Measurements from ENCODE around the gene PSMB3. TPM values are rescaled to one million over a fixed set of nuclear protein-coding genes. Genes with fewer than 3 reads are reported as not detected.

Gene PSMB3
- total RNA-seq, 1 donor from 2014 or later, result 128 TPM

DNA sequence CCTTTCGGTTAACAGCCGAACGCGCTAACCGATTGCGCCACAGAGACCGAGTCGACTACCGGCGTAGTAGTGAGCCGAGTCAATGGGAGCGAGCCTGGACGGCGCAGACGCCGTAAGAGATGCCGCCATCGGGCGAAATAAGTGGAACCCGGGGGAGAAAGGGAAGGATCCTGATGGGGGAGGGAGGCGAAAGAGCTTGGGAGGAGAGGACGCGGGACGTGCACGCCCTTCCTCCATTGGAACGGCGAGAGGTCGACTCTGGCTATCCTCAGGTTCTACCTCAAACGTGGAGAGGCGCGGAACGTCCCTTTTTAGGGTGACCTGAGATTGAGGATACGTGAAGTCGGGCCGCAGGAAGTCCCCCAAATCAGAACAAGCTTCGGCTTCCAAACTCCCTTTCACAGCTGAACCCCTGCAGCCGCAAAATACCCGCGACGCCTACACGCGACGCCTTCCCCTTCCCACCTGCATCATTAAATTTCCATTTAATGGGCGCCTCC lies 683 bp upstream of the PSMB3 start:
- H3K9me3 ChIP-seq, result no peaks in the 10 kb centered on the region
- peaks cover 7% of the 10 kb centered on the region for H3K27me3 ChIP-seq (ENCODE audit: low read depth)
- peak; percentile 62 to 72 for ATAC-seq
- intact Hi-C loops (cut with DNase I), result no loop called here
- DNase-seq, result peak; percentile 86
- peaks cover 30% of the 10 kb centered on the region for H3K36me3 ChIP-seq
- H3K4me1 ChIP-seq, result peaks cover 57% of the 10 kb centered on the region
- peak overlapping the region; percentile 95 for H3K4me3 ChIP-seq
- peak overlapping the region; percentile 89 for H3K27ac ChIP-seq
- TF ChIP-seq, protein P1, sequence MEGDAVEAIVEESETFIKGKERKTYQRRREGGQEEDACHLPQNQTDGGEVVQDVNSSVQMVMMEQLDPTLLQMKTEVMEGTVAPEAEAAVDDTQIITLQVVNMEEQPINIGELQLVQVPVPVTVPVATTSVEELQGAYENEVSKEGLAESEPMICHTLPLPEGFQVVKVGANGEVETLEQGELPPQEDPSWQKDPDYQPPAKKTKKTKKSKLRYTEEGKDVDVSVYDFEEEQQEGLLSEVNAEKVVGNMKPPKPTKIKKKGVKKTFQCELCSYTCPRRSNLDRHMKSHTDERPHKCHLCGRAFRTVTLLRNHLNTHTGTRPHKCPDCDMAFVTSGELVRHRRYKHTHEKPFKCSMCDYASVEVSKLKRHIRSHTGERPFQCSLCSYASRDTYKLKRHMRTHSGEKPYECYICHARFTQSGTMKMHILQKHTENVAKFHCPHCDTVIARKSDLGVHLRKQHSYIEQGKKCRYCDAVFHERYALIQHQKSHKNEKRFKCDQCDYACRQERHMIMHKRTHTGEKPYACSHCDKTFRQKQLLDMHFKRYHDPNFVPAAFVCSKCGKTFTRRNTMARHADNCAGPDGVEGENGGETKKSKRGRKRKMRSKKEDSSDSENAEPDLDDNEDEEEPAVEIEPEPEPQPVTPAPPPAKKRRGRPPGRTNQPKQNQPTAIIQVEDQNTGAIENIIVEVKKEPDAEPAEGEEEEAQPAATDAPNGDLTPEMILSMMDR (IDR thresholded peaks at IDR 0.05), result no peak

DNA sequence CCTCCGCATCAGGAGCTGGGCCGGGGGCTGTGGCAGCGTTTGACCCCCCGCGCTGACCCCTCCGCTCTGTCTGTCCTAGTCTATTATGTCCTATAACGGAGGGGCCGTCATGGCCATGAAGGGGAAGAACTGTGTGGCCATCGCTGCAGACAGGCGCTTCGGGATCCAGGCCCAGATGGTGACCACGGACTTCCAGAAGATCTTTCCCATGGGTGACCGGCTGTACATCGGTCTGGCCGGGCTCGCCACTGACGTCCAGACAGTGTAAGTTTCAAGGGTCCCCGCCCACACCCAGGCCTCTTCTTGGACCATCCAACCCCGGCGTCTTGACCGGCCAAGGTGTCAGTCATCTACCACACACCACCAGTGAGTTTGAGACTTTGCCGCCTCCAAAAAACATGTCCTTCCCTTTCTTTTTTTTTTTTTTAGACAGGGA lies 548 bp downstream of the PSMB3 start:
- intact Hi-C loops (cut with DNase I), result no loop called here
- no peaks in the 10 kb centered on the region for H3K27me3 ChIP-seq (ENCODE audit: low read depth)
- H3K36me3 ChIP-seq, result peaks cover 42% of the 10 kb centered on the region
- H3K4me3 ChIP-seq, result peak overlapping the region; percentile 95
- no peaks in the 10 kb centered on the region for H3K9me3 ChIP-seq
- peaks cover 49% of the 10 kb centered on the region for H3K4me1 ChIP-seq
- ATAC-seq, result no peak
- TF ChIP-seq, protein P1 (IDR thresholded peaks at IDR 0.05), result no peak
- DNase-seq, result no peak
- peak overlapping the region; percentile 89 for H3K27ac ChIP-seq

DNA sequence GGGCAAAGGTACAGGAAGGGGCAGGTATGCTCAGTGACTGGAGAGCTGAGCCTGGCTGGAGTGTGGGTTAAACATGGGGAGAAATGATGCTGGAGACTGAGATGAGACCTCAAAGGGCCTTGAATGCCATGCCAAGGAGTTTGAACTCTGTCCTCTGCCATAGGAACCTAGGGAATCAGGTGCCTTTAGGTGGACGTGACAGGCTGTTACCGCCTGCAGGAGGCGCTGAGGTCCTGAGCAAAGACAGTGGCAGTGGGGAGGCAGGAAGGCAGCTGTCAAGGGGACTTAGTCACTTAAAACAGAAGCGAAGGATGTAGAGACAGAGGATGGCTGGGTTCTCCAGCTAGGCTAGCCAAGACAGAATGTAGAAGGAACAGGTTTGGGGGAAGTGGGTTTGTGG lies 9.1 kb downstream of the PSMB3 start:
- Histone ChIP-seq H3K9me3 (no peaks in the 10 kb centered on the region), H3K36me3 (peaks cover 100% of the 10 kb centered on the region), H3K4me1 (no peaks in the 10 kb centered on the region), H3K27ac (no peak overlapping the region), H3K4me3 (no peak overlapping the region), H3K27me3 (ENCODE audit: low read depth) (no peaks in the 10 kb centered on the region)
- ATAC-seq (no peak), DNase-seq (no peak)
- TF ChIP-seq, protein P1 (IDR thresholded peaks at IDR 0.05), result peak; percentile 26
- intact Hi-C loops (cut with DNase I), result no loop called here

DNA sequence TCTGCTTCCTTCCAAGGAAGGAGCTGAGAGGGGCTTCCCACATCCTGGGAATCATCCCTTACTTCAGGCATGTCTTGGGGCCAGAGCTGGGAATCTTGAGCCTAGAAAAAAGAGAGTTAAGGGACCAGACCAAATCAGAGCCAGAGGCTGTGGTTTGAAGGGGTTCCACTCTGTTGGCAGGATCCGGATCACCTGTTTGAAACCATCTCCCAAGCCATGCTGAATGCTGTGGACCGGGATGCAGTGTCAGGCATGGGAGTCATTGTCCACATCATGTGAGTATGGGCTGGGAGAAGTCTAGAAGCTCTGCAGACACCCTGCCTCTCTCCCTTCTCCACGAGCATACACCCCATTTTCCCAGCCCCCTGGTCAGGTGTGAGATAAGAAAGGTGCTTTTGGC lies 9.7 kb downstream of the PSMB3 start:
- TF ChIP-seq, protein P1 (IDR thresholded peaks at IDR 0.05), result no peak
- H3K4me3 ChIP-seq, result no peak overlapping the region
- ATAC-seq, result no peak

DNA sequence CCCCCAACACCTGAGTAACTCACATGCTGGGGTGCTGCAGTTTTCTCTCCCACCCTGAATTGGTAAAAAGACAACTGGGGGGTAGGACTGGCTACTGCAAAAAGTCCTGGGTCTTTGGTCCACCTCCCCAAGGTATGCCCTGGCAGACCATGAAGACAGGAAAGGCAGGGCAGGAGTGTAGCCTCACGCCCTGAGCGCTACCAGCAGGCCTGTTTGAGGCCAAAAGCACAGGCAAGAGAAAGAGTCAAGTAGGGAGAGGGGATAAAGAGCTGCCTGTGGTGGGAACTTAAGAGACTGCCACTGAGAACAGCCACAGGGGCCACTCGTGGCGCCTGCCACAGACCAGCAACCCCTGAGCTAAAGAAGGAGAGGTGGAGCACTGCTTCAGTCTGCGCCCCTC lies 13.8 kb downstream of the PSMB3 start:
- H3K36me3 ChIP-seq, result peaks cover 99% of the 10 kb centered on the region
- H3K4me3 ChIP-seq, result no peak overlapping the region
- no peaks in the 10 kb centered on the region for H3K4me1 ChIP-seq
- intact Hi-C loops (cut with DNase I), result no loop called here
- no peaks in the 10 kb centered on the region for H3K9me3 ChIP-seq
- no peaks in the 10 kb centered on the region for H3K27me3 ChIP-seq (ENCODE audit: low read depth)
- H3K27ac ChIP-seq, result no peak overlapping the region
- no peak for ATAC-seq
- no peak for DNase-seq
- TF ChIP-seq, protein P1 (IDR thresholded peaks at IDR 0.05), result no peak

More for the DNA sequence above, 9.7 kb downstream of the PSMB3 start:
- no peak for DNase-seq
- no peaks in the 10 kb centered on the region for H3K4me1 ChIP-seq
- H3K9me3 ChIP-seq, result no peaks in the 10 kb centered on the region
- no peak overlapping the region for H3K27ac ChIP-seq
- no peaks in the 10 kb centered on the region for H3K27me3 ChIP-seq (ENCODE audit: low read depth)
- intact Hi-C loops (cut with DNase I), result no loop called here
- peaks cover 100% of the 10 kb centered on the region for H3K36me3 ChIP-seq

All from lower lobe of right lung (tissue), 2 donors.